Trophoblast cell (in vitro differentiated cells and primary cell): ENCODE measurements around the gene MAML2.
A peak's percentile ranks its signal among the peaks of the same experiment; 100 is the strongest.

Experiments used
- DNase-seq, 2 donors: peaks; one replicate each; pipeline ENCODE4 v3.0.0-alpha.2; 2016
- H2AFZ ChIP-seq: 2 replicates; pipeline ENCODE4 v1.6.1; 2013; ENCODE audit warnings: low read length, moderate library complexity, mild to moderate bottlenecking; ENCODE audit not compliant: insufficient read depth, poor library complexity
- H2AK5ac ChIP-seq: 2 replicates; pipeline ENCODE4 v1.6.1; 2013; ENCODE audit warnings: mild to moderate bottlenecking, low read length
- H2BK120ac ChIP-seq: 2 replicates; pipeline ENCODE4 v1.6.1; 2013; ENCODE audit warnings: low read length, mild to moderate bottlenecking, moderate library complexity; ENCODE audit not compliant: insufficient read depth, poor library complexity
- H2BK12ac ChIP-seq: 2 replicates; pipeline ENCODE4 v1.6.1; 2013; ENCODE audit warnings: mild to moderate bottlenecking, low read length, moderate library complexity
- H2BK5ac ChIP-seq: 2 replicates; pipeline ENCODE4 v1.6.1; 2013; ENCODE audit warnings: low read length, low read depth, moderate library complexity, mild to moderate bottlenecking; ENCODE audit not compliant: poor library complexity
- H3K14ac ChIP-seq: 2 replicates; pipeline ENCODE4 v1.6.1; 2013; ENCODE audit warnings: mild to moderate bottlenecking, low read length
- H3K18ac ChIP-seq: 2 replicates; pipeline ENCODE4 v1.6.1; 2013; ENCODE audit warnings: mild to moderate bottlenecking, low read length
- H3K23ac ChIP-seq: 2 replicates; pipeline ENCODE4 v1.6.1; 2013; ENCODE audit warnings: low read length
- H3K27ac ChIP-seq: 2 replicates; pipeline ENCODE4 v1.5.1; 2013; ENCODE audit warnings: low read depth, mild to moderate bottlenecking, inconsistent platforms, low read length, moderate library complexity
- H3K27me3 ChIP-seq: 2 replicates; pipeline ENCODE4 v1.6.1; 2013; ENCODE audit warnings: inconsistent platforms, mild to moderate bottlenecking, low read length, moderate library complexity; ENCODE audit not compliant: insufficient read depth
- H3K36me3 ChIP-seq, 2 experiments: 1 replicate in 1 of 2; 2 replicates in 1 of 2; pipeline ENCODE4 v1.6.1; 2013; ENCODE audit warnings: low read length in 2 of 2, mild to moderate bottlenecking in 2 of 2, moderate library complexity in 1 of 2; ENCODE audit not compliant: insufficient read depth in 2 of 2, control insufficient read depth in 1 of 2
- H3K4ac ChIP-seq: 2 replicates; pipeline ENCODE4 v1.6.1; 2013; ENCODE audit warnings: low read depth, mild to moderate bottlenecking, low read length, moderate library complexity
- H3K4me1 ChIP-seq, 2 experiments: 1 replicate in 1 of 2; 2 replicates in 1 of 2; pipeline ENCODE4 v1.6.1; 2013; ENCODE audit warnings: low read length in 2 of 2, mild to moderate bottlenecking in 2 of 2, moderate library complexity in 1 of 2; ENCODE audit not compliant: insufficient read depth in 2 of 2, control insufficient read depth in 1 of 2
- H3K4me2 ChIP-seq: 2 replicates; pipeline ENCODE4 v1.6.1; 2013; ENCODE audit warnings: inconsistent platforms, mild to moderate bottlenecking, low read length, moderate library complexity
- H3K4me3 ChIP-seq: 2 replicates; pipeline ENCODE4 v1.5.1; 2013; ENCODE audit warnings: mild to moderate bottlenecking, low read depth, low read length, inconsistent platforms
- H3K79me1 ChIP-seq: one replicate; pipeline ENCODE4 v1.6.1; 2013; ENCODE audit warnings: low read length
- H3K79me2 ChIP-seq: 2 replicates; pipeline ENCODE4 v1.6.1; 2013; ENCODE audit warnings: low read length, mild to moderate bottlenecking; ENCODE audit not compliant: control insufficient read depth, insufficient read depth, poor library complexity
- H3K9ac ChIP-seq: 2 replicates; pipeline ENCODE4 v1.6.1; 2013; ENCODE audit warnings: mild to moderate bottlenecking, low read length
- H3K9me3 ChIP-seq: 2 replicates; pipeline ENCODE4 v1.6.1; 2013; ENCODE audit warnings: low read depth, mild to moderate bottlenecking, control low read depth, inconsistent platforms, low read length; ENCODE audit not compliant: insufficient read depth
- H4K12ac ChIP-seq: 2 replicates; pipeline ENCODE4 v1.6.1; 2013; ENCODE audit warnings: low read depth, mild to moderate bottlenecking, low read length, moderate library complexity
- H4K8ac ChIP-seq: 2 replicates; pipeline ENCODE4 v1.6.1; 2013; ENCODE audit warnings: low read depth, mild to moderate bottlenecking, low read length, moderate library complexity
- H4K91ac ChIP-seq: one replicate; pipeline ENCODE4 v1.6.1; 2013; ENCODE audit warnings: low read depth, mild to moderate bottlenecking, low read length, moderate library complexity
- WGBS: extraction: QIAGEN DNeasy Blood & Tissue Kit; methylation state at CpG from one replicate; pipeline ENCODE4 v1.1.7; 2013; ENCODE audit warnings: missing lambda C conversion rate; ENCODE audit not compliant: insufficient read length, insufficient coverage; ENCODE audit errors: extremely low coverage; 5-methylcytosine and 5-hydroxymethylcytosine counted together

Gene MAML2

DNA sequence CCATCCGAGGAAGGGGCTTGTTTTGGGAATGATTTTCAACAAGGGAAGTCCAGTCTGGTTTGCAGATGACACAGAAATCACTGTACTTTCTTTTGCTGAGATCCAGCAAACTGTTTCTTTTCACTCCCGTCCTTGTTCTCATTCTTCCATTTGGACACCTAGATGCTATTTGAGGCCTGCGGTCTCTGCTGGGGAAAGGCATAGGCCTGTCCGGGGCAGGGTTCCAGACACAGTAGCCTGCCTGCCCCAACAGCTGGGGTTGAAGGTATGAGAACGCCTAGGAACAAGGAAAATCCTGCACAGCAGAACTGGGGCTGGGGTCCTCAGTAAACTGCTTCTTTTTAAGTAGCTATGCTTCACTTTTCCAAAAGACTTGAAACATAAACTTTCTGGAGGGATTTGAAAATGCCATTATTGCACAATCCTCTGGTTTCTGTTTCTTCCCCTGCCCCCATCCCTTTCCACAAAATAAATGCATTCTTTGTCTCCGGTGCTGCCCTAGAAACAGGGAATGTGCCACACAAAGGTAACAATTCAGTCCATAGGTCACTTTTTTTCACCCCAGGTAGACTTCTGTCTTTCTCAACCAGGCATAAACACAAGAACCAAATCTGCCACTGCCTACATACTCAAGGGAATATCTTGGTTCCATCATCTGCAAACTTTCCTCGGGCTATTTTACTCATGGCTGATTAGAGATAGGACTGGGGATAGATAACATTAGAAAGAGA is 244.3 kb downstream of the MAML2 start:
- Histone ChIP-seq H3K36me3 (no peaks in the 10 kb centered on the region), H4K8ac (peak overlapping the region; percentile 90), H3K23ac (no peak overlapping the region), H2AFZ (peak overlapping the region; percentile 44), H3K4ac (peak overlapping the region; percentile 89), H4K12ac (peak overlapping the region; percentile 80), H3K79me1 (peaks cover 56% of the 10 kb centered on the region), H2BK12ac (peak overlapping the region; percentile 96), H3K18ac (peak overlapping the region; percentile 90), H3K27ac (peak overlapping the region; percentile 100), H4K91ac (peak overlapping the region; percentile 89), H3K79me2 (peaks cover 15% of the 10 kb centered on the region), H3K9ac (no peak overlapping the region), H2AK5ac (peak overlapping the region; percentile 97), H2BK120ac (peak overlapping the region; percentile 96), H3K4me1 (peaks cover 27 to 36% of the 10 kb centered on the region in 2 experiments), H3K27me3 (no peaks in the 10 kb centered on the region), H3K4me2 (peak overlapping the region; percentile 44), H3K9me3 (no peaks in the 10 kb centered on the region), H3K14ac (peak overlapping the region; percentile 52), H2BK5ac (peak overlapping the region; percentile 100), H3K4me3 (no peak overlapping the region)
- DNase-seq, result peak; percentile 85 to 99
- WGBS, result no CpG with 5 or more reads among the region's 7 CpGs

- Histone ChIP-seq H3K18ac (peak overlapping the region; percentile 69), H3K79me1 (peaks cover 53% of the 10 kb centered on the region), H3K27ac (peak overlapping the region; percentile 100), H2AK5ac (peak overlapping the region; percentile 63), H2BK120ac (peak overlapping the region; percentile 96), H4K91ac (peak overlapping the region; percentile 89), H2AFZ (no peak overlapping the region), H3K36me3 (peaks cover 0 to 3% of the 10 kb centered on the region in 2 experiments), H3K79me2 (peaks cover 15% of the 10 kb centered on the region), H3K9ac (no peak overlapping the region), H3K23ac (no peak overlapping the region), H3K27me3 (no peaks in the 10 kb centered on the region), H3K4me2 (no peak overlapping the region), H3K4me3 (no peak overlapping the region), H3K4me1 (peaks cover 25 to 32% of the 10 kb centered on the region in 2 experiments), H4K12ac (no peak overlapping the region), H3K9me3 (no peaks in the 10 kb centered on the region), H3K14ac (peak overlapping the region; percentile 52), H4K8ac (peak overlapping the region; percentile 35), H3K4ac (peak overlapping the region; percentile 89), H2BK12ac (peak overlapping the region; percentile 68), H2BK5ac (peak overlapping the region; percentile 100)
- WGBS, result no CpG with 5 or more reads among the region's 4 CpGs
- DNase-seq, result peak in 1 of 2 donors; percentile 76
Observed at GRCh38 chr11:96097844-96098421, 245.1 kb downstream of the MAML2 start.

DNA sequence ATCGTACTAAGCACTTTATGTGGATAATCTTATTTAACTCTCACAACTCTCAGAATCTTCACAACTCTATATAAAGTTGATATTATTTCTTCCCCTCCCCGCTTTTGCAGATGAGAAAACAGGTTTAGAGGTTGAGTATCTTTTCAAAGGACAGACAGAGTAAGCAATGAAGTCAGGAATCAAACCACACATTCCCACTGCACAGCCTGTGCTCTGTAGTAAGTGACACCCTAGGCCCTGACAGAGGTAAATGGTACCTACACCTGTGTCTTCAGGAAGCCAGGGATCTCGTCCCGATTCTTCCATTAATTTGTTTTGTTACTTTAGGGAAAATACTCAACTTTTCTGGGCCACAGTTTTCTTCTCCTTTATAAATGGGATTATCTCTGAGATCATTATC is 246.6 kb downstream of the MAML2 start:
- Histone ChIP-seq H3K27ac (peak overlapping the region; percentile 100), H4K8ac (no peak overlapping the region), H2BK12ac (peak overlapping the region; percentile 25), H3K36me3 (peaks cover 11 to 18% of the 10 kb centered on the region in 2 experiments), H3K4ac (peak overlapping the region; percentile 8), H2BK120ac (peak overlapping the region; percentile 89), H3K9ac (no peak overlapping the region), H4K91ac (peak overlapping the region; percentile 62), H3K23ac (no peak overlapping the region), H2AK5ac (no peak overlapping the region), H2BK5ac (peak overlapping the region; percentile 77), H3K79me1 (peaks cover 62% of the 10 kb centered on the region), H4K12ac (no peak overlapping the region), H3K14ac (peak overlapping the region; percentile 87), H2AFZ (no peak overlapping the region), H3K4me2 (no peak overlapping the region), H3K4me3 (no peak overlapping the region), H3K9me3 (no peaks in the 10 kb centered on the region), H3K4me1 (peaks cover 36 to 48% of the 10 kb centered on the region in 2 experiments), H3K27me3 (no peaks in the 10 kb centered on the region), H3K79me2 (peaks cover 20% of the 10 kb centered on the region), H3K18ac (no peak overlapping the region)
- no CpG with 5 or more reads among the region's 4 CpGs for WGBS
- no peak for DNase-seq

- no peak overlapping the region for H3K23ac ChIP-seq
- peak overlapping the region; percentile 52 for H2AFZ ChIP-seq
- H4K91ac ChIP-seq, result peak overlapping the region; percentile 74
- H2AK5ac ChIP-seq, result peak overlapping the region; percentile 99
- H4K12ac ChIP-seq, result no peak overlapping the region
- DNase-seq, result peak; percentile 33 to 79
- no peaks in the 10 kb centered on the region for H3K9me3 ChIP-seq
- H3K4me2 ChIP-seq, result peak overlapping the region; percentile 11
- H2BK5ac ChIP-seq, result peak overlapping the region; percentile 98
- no peak overlapping the region for H3K4me3 ChIP-seq
- peak overlapping the region; percentile 37 for H2BK12ac ChIP-seq
- peaks cover 11 to 18% of the 10 kb centered on the region in 2 experiments for H3K36me3 ChIP-seq
- peaks cover 63% of the 10 kb centered on the region for H3K79me1 ChIP-seq
- H3K27me3 ChIP-seq, result no peaks in the 10 kb centered on the region
- peaks cover 36 to 49% of the 10 kb centered on the region in 2 experiments for H3K4me1 ChIP-seq
- H3K79me2 ChIP-seq, result peaks cover 20% of the 10 kb centered on the region
- no CpG with 5 or more reads among the region's 2 CpGs for WGBS
- peak overlapping the region; percentile 59 for H4K8ac ChIP-seq
- peak overlapping the region; percentile 87 for H3K14ac ChIP-seq
- H3K4ac ChIP-seq, result peak overlapping the region; percentile 90
- peak overlapping the region; percentile 65 for H2BK120ac ChIP-seq
- H3K27ac ChIP-seq, result peak overlapping the region; percentile 100
- no peak overlapping the region for H3K9ac ChIP-seq
- peak overlapping the region; percentile 75 for H3K18ac ChIP-seq
Observed at GRCh38 chr11:96095884-96096303, 247.1 kb downstream of the MAML2 start.
